GM10266 (cell line): ENCODE results near the gene GRIK1.

Experiments
- DNase-seq: peaks from one replicate; pipeline ENCODE4 v3.0.0; 2012; ENCODE audit errors: extremely low spot score
- TF ChIP-seq, protein P1 (sequence below): IDR thresholded peaks from 2 replicates; pipeline ENCODE4 v1.5.1; 2012; ENCODE audit warnings: mild to moderate bottlenecking, low read depth; ENCODE audit not compliant: control insufficient read depth, insufficient read depth; ENCODE audit errors: missing control alignments

The GRIK1 gene

GRCh38 chr21:29697555-29698193, 242.1 kb downstream of the GRIK1 start:
- TF ChIP-seq, protein P1, sequence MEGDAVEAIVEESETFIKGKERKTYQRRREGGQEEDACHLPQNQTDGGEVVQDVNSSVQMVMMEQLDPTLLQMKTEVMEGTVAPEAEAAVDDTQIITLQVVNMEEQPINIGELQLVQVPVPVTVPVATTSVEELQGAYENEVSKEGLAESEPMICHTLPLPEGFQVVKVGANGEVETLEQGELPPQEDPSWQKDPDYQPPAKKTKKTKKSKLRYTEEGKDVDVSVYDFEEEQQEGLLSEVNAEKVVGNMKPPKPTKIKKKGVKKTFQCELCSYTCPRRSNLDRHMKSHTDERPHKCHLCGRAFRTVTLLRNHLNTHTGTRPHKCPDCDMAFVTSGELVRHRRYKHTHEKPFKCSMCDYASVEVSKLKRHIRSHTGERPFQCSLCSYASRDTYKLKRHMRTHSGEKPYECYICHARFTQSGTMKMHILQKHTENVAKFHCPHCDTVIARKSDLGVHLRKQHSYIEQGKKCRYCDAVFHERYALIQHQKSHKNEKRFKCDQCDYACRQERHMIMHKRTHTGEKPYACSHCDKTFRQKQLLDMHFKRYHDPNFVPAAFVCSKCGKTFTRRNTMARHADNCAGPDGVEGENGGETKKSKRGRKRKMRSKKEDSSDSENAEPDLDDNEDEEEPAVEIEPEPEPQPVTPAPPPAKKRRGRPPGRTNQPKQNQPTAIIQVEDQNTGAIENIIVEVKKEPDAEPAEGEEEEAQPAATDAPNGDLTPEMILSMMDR = no peak
- DNase-seq = peak; percentile 31

DNA sequence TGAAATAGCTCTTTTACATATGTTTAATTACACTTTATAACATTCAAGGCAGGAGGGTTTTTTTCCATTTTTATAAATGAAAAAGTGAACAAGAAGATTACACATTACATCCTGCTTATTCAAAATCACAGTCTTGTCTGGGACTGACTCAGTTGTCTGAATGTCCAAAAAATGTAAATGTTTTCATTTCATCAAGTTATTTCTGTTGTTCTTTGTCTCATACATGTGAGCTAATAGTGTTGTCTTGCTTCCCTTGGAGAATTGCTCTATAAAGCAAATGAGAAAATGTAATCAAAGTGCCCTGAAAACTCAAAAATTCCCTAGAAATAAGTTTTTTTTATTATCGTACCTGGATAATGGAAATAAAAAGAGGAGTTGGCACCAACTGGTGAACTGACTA, 242.9 kb downstream of the GRIK1 start:
- DNase-seq = no peak
- TF ChIP-seq, protein P1 = no peak

GRCh38 chr21:29691616-29692491, 247.9 kb downstream of the GRIK1 start:
- no peak for DNase-seq
- TF ChIP-seq, protein P1 = no peak

GRCh38 chr21:29689753-29690152, 250.0 kb downstream of the GRIK1 start:
- TF ChIP-seq, protein P1 = no peak
- no peak for DNase-seq

DNA sequence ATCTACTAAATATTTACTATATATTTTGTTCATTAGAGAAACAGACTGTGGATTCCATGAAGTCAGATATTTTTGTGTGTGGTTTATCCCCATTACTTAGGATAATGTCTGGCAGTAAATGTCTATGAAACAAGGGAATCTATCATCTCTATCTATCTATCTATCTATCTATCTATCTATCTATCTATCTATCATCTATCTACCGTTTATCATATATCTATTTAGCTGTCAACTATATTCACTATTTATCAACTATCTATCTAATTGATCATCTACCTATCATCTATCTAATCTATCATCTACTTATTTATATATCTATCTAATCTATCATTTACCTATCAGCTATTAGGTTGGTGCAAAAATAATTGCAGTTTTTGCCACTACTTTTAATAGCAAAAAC, 255.7 kb downstream of the GRIK1 start:
- TF ChIP-seq, protein P1 = no peak
- DNase-seq = no peak

- no peak for DNase-seq
- TF ChIP-seq, protein P1 = no peak
Measured at GRCh38 chr21:29682800-29683199, 257.0 kb downstream of the GRIK1 start.

GRCh38 chr21:29680273-29680672, 259.5 kb downstream of the GRIK1 start:
- TF ChIP-seq, protein P1 = no peak

More at GRCh38 chr21:29680273-29680672, 259.5 kb downstream of the GRIK1 start:
- DNase-seq = no peak
